Adrenal gland (tissue), 5 donors: ENCODE data around the gene ZDHHC11B.
"Not testable (repeated sequence)": the region's sequence is repeated elsewhere in the genome, so short reads cannot be mapped to it uniquely, and the experiment has no call there.

Experiments
- POLR2A ChIP-seq, 2 donors: fragments of 450-650 bp; IDR thresholded peaks; one replicate each; pipeline ENCODE4 v1.6.1; 2017; ENCODE audit warnings: antibody characterized with exemption in 2 of 2, mild to moderate bottlenecking in 2 of 2, moderate library complexity in 1 of 2
- TF ChIP-seq, protein P1 (sequence below), 6 experiments: fragments of 450-650 bp in 4 of 6; fragments of 200-600 bp in 2 of 6; sonication (generic) in 1 of 6; IDR thresholded peaks; 1 replicate in 5 of 6; 2 replicates in 1 of 6; pipeline versions ENCODE4 v1.5.1 to v1.8.0; 2016 to 2021; ENCODE audit warnings: antibody characterized with exemption in 6 of 6, mild to moderate bottlenecking in 2 of 6, moderate library complexity in 1 of 6
- donor health status: DM: no; HTN: no; CAD: no.

DNA sequence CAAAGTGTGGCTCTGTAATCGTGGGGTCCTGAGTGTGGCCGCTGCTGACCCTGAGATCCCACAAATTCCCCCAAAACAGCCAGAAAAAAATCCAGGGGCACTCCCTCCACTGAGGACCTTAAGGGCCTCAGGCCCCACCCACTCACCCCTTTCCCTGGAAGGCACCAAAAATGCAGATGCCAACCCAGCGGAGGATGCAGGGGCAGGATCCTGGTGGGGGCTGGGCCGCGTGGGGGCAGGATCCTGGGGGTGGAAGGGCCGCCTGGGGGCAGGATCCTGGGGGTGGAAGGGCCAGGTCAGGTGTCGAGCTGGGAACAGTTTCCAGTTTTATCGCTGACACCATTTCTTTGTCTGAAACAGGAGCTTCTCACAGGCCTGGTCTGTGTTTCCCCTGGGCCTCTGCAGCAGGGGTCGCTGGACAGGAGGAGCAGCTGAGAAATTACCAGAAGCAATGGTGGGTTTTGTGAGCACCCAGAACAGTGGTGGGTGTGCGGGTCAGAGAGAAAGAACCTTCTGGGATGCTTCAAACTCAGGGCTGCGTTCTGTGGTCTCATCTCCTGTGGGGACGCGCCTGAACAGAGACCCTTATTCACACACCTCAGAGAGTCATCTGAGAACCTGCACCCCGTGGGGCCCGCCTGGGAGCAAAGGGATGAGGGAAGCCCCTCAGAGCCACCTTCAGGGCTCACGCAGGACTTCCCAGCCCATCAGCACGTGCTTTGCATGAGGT is 105.2 kb downstream of the ZDHHC11B start:
- TF ChIP-seq, protein P1, sequence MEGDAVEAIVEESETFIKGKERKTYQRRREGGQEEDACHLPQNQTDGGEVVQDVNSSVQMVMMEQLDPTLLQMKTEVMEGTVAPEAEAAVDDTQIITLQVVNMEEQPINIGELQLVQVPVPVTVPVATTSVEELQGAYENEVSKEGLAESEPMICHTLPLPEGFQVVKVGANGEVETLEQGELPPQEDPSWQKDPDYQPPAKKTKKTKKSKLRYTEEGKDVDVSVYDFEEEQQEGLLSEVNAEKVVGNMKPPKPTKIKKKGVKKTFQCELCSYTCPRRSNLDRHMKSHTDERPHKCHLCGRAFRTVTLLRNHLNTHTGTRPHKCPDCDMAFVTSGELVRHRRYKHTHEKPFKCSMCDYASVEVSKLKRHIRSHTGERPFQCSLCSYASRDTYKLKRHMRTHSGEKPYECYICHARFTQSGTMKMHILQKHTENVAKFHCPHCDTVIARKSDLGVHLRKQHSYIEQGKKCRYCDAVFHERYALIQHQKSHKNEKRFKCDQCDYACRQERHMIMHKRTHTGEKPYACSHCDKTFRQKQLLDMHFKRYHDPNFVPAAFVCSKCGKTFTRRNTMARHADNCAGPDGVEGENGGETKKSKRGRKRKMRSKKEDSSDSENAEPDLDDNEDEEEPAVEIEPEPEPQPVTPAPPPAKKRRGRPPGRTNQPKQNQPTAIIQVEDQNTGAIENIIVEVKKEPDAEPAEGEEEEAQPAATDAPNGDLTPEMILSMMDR (IDR thresholded peaks at IDR 0.05): not testable (repeated sequence)
- not testable (repeated sequence) for TF ChIP-seq POLR2A (IDR thresholded peaks at IDR 0.05)
